ENCODE data around the gene ZNF587. TPM values are rescaled to one million over a fixed set of nuclear protein-coding genes. Genes with fewer than 3 reads are reported as not detected.
A peak's percentile ranks its signal among the peaks of the same experiment; 100 is the strongest.
"Not testable (repeated sequence)": the region's sequence is repeated elsewhere in the genome, so short reads cannot be mapped to it uniquely, and the experiment has no call there.

ZNF587 gene
- total RNA-seq (10 to 100 TPM; 12.2 to 29.5 (median 16.1) TPM), polyA plus RNA-seq (10 to 100 TPM in 1 of 2 donors, 1 to 10 TPM in 1; 9.3 to 28.2 TPM)

DNA sequence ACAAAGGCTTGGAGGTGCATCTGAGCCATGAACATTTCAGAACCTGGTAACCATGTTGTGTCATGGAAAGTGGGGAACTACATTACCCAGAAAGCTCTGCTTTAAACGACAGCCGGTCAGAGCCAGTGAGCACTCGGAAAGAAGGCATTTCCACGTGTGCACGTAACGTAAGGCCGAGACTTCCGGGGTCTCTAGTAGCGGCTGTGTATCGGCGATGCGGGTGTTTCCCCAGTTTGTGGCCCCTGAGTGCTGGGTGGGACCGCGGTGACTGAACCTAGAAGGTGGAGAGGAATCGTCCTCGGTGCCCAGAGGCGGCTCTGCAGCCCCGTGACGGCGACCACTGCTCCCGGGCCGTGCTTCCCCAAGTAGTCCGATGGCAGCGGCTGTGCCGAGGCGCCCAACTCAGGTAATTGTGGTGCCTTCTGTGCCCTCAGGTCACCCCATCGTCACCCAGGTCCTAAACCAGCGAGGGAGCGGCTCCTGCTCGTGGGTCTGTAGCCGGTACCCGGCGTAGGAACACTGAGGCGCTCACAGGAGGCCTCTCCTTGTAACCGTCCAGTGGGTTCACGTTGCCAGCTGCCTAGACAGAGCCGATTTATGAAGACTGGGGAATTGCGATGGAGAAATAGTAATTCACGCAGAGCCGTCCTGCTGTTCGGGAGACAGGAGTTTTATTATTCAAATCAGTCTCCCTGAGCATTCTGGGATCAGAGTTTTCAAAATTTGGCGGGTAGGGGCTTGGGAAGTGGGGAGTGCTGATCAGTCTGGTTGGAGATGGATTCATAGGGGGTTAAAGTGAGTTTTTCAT lies at the start of gene ZNF587:
ZNF587 (plus strand) TSS at position 194 of the 808 bp plus-strand sequence; CDS start at position 374, 180 bp downstream.
- 3 to 4% methylated on average over 42 of the region's 42 CpGs for WGBS, 2 donors
- ATAC-seq = peak; percentile 93 to 98 (median 95)
- FAIRE-seq = not testable (repeated sequence)

DNA sequence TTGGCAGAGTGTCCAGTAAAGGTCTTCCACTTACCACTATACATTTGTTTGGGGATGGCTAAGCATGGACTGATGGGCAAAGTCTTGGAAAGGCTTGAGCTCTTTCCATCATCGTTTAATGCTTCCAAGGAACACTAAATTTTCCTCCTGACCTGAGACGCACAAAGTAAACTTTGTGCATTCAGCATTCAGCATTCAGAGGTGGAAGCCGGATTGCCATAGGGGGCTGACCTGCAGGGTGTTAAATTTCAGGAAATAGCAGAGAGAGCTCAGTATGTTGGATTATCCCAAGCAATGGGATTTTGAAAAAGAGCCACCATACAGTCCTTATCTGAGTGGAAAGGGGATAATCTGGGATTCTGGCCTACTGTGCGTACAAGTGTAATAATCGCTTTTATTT lies 49.0 kb upstream of the ZNF587 start:
- DNase-seq (no peak), FAIRE-seq (no peak), ATAC-seq (no peak)
- intact Hi-C loops (cut with DNase I) = no loop called here
- H3K4me1 ChIP-seq = peaks cover 0 to 3% (median 0%) of the 10 kb centered on the region in 3 donors
- no peaks in the 10 kb centered on the region for H3K27me3 ChIP-seq
- H3K36me3 ChIP-seq = peaks cover 0 to 8% (median 0%) of the 10 kb centered on the region in 3 donors
- no peak overlapping the region for H3K4me3 ChIP-seq
- WGBS, 2 donors = 81 to 82% methylated on average over 5 of the region's 5 CpGs
- TF ChIP-seq, protein P1, sequence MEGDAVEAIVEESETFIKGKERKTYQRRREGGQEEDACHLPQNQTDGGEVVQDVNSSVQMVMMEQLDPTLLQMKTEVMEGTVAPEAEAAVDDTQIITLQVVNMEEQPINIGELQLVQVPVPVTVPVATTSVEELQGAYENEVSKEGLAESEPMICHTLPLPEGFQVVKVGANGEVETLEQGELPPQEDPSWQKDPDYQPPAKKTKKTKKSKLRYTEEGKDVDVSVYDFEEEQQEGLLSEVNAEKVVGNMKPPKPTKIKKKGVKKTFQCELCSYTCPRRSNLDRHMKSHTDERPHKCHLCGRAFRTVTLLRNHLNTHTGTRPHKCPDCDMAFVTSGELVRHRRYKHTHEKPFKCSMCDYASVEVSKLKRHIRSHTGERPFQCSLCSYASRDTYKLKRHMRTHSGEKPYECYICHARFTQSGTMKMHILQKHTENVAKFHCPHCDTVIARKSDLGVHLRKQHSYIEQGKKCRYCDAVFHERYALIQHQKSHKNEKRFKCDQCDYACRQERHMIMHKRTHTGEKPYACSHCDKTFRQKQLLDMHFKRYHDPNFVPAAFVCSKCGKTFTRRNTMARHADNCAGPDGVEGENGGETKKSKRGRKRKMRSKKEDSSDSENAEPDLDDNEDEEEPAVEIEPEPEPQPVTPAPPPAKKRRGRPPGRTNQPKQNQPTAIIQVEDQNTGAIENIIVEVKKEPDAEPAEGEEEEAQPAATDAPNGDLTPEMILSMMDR (IDR thresholded peaks at IDR 0.05) = no peak
- no peaks in the 10 kb centered on the region for H3K9me3 ChIP-seq
- H3K27ac ChIP-seq = peak overlapping the region in 1 of 4 donors; percentile 12

More for the DNA sequence above, at the start of gene ZNF587:
- H3K36me3 ChIP-seq; H3K9me3 ChIP-seq; intact Hi-C loops (cut with DNase I); H3K27me3 ChIP-seq; H3K4me1 ChIP-seq: not testable (repeated sequence)
- Histone ChIP-seq H3K27ac (peak within 1 kb of the TSS; percentile 4 to 69 (median 47)), H3K4me3 (peak within 1 kb of the TSS; percentile 38 to 65 (median 54))
- peak; percentile 49 to 77 (median 62) for DNase-seq

DNA sequence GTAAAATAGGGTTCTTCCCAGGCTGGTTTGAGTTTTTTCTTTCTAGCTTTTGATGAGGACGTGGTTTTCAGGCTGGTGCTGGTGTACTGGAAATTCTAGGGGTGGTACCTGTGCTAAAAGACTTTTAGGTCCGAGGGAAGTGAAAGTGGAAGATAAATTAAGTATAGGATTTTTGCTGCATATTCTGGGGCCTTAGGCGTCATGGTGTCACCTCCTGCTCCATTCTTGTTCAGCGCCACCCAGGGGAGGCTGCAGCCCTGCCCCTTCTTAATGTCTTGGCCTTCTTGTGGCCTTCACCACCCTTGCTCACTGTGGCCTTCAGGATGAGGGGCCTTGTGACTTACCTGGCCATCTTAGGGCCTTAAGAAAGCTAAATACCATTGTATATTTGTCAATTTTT lies 47.4 kb upstream of the ZNF587 start:
- no peak overlapping the region for H3K27ac ChIP-seq
- intact Hi-C loops (cut with DNase I) = no loop called here

DNA sequence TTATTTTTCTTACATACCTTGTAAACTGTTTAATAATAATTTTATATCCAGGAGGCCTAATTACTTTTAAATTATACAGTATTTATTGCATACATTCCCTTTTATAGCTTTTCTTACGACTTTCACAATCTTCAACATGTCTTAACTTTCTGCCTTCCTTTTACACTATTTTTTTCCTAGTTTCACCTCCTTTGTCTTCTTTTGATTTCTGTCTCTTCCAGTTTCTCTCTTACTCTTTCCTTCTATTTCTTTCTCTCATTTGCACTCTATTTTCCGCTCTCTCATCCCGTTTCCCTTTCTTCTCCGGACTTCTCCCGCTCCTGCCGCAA lies 46.4 kb upstream of the ZNF587 start:
- peak overlapping the region in 3 of 4 donors; percentile 20 to 72 (median 71) for H3K27ac ChIP-seq

More for the DNA sequence above, 47.4 kb upstream of the ZNF587 start:
- DNase-seq (no peak), ATAC-seq (no peak), FAIRE-seq (no peak)
- Histone ChIP-seq H3K36me3 (no peaks in the 10 kb centered on the region), H3K4me1 (peaks cover 0 to 3% (median 0%) of the 10 kb centered on the region in 3 donors), H3K9me3 (no peaks in the 10 kb centered on the region), H3K27me3 (no peaks in the 10 kb centered on the region), H3K4me3 (no peak overlapping the region)
- 92 to 98% methylated on average over 4 of the region's 4 CpGs for WGBS, 2 donors
- TF ChIP-seq, protein P1 (IDR thresholded peaks at IDR 0.05) = no peak

DNA sequence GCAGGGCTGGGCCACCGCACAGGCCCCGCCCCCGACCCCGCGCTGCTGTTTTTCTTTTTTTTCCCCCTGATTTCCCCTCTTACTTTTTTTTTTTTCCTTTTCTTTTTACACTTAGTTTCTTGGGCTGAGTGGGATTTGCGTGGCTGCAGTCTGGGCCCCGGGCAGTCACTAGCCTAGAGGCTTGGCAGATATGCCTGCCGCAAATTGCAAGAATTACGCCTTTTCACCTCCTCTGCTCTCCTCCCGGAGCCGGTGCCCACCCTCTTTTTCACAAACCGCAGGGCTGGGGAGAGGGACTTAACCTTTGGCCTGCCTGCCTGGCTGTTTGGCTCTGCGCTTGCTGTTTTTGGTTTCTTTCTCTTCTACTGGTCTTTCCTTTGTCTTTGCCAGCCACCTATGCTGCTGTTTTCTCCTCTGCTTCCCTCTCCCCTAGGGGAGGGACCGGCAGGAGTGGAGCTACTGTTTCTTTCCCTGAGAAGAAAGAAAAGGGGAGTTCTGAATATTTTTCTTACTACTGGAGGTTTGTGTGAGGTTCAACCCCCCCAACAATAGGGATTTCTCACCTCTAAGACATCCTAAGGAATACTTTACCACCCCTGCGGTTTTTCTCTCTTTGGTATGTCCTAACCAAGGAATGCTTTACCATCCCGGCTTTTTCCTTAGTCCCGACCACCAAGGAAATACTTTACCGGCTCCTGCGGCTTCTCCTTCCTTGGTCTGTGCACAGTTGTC lies 45.9 kb upstream of the ZNF587 start:
- WGBS, 2 donors = 33 to 41% methylated on average over 18 to 19 of the region's 19 CpGs
- intact Hi-C loops (cut with DNase I) = no loop called here
- TF ChIP-seq, protein P1 (IDR thresholded peaks at IDR 0.05) = no peak
- Histone ChIP-seq H3K4me1 (peaks cover 0 to 3% (median 0%) of the 10 kb centered on the region in 3 donors), H3K4me3 (peak overlapping the region in 2 of 4 donors; percentile 24 to 36), H3K36me3 (peaks cover 0 to 5% (median 0%) of the 10 kb centered on the region in 3 donors), H3K27ac (peak overlapping the region; percentile 20 to 72 (median 50)), H3K27me3 (no peaks in the 10 kb centered on the region), H3K9me3 (no peaks in the 10 kb centered on the region)
- FAIRE-seq (no peak), ATAC-seq (peak; percentile 30 to 65 (median 56)), DNase-seq (no peak)

More for the DNA sequence above, 46.4 kb upstream of the ZNF587 start:
- intact Hi-C loops (cut with DNase I) = no loop called here
- Histone ChIP-seq H3K4me1 (peaks cover 0 to 3% (median 0%) of the 10 kb centered on the region in 3 donors), H3K27me3 (no peaks in the 10 kb centered on the region), H3K4me3 (peak overlapping the region in 2 of 4 donors; percentile 24 to 36), H3K36me3 (peaks cover 0 to 2% (median 0%) of the 10 kb centered on the region in 3 donors), H3K9me3 (no peaks in the 10 kb centered on the region)
- ATAC-seq = peak in 1 of 4 donors; percentile 8
- DNase-seq = no peak
- TF ChIP-seq, protein P1 (IDR thresholded peaks at IDR 0.05) = no peak
- 47 to 52% methylated on average over 6 of the region's 6 CpGs for WGBS, 2 donors
- no peak for FAIRE-seq
